Stimulated activated CD8-positive, alpha-beta memory T cell treated with anti-CD3 and anti-CD28 coated beads, Interleukin-15, amount 100 ng/mL, for 48 hours (primary cell): Measurements from ENCODE around the gene HARS2.
"Not testable (repeated sequence)": the region's sequence is repeated elsewhere in the genome, so short reads cannot be mapped to it uniquely, and the experiment has no call there.

Source experiments
- DNase-seq, 2 donors: peaks; one replicate each; pipeline ENCODE4 v3.0.0-alpha.2; 2020; ENCODE audit warnings: low read depth in 2 of 2

The HARS2 gene

DNA sequence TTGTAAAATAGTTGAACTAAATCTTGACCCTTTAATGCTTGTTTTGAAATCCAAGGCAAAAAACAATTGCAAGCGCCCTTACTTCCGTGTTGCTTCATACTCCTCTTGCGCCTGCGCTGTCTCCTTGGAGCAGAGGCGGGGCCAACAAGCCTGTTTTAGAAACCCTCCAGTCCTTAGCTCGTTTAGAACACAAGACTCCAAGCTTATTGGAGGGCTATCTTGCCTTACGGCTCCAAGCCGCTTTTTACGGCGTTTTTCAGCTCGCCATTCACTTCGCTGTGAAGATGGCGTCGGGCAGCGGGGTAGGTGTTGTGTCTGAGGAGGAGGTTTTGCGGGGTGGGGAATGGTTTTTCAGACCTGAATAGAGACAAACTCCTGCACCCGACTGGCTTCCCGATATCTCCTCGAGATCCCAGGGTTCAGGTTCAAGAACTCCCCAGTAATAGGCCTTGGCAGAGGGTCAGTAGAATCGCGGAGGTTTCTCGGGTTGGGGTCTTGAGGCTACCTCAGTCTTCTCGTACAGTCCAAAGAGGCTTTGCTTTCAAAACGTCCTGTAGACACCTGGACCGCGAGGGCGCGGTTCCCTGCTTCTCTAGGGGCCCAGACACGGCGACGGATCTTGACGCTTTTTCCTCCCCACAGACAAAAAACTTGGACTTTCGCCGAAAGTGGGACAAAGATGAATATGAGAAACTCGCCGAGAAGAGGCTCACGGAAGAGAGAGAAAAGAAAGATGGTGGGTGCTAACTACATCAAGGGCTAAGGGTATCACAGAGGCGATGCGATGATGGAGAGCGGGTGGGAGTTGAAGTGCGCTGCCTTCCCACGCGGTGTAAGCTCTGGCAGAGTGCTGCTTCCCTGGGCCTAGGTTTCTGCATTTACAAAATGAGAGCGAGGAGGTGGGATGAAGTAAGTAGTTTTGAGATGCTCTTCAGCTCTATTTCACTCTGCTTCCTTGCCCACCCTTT lies 9.2 kb downstream of the HARS2 start, which contains the start of gene ZMAT2:
TSS of gene ZMAT2 (plus strand) at position 271 of the 968 bp plus-strand sequence. CDS start at position 285, 14 bp downstream.
- peak; percentile 85 to 86 for DNase-seq

DNA sequence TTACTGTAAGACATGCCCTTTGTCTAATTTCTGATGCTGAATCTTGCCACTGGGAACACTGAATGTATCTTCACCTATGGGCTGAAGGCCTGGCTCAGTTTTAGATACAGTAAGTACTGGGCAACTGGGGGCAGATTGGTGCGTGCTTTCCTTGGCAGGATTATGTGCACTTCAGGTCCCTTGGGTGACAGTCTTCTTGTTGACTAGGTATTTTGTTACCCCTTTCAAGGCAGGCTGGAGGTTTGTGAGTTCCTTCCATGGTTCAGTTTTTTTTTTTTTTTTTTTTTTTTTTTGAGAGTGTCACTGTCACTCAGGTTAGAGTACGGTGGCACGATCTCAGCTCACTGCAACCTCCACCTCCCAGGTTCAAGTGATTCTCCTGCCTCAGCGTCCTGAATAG lies 16.6 kb downstream of the HARS2 start:
- no peak for DNase-seq

DNA sequence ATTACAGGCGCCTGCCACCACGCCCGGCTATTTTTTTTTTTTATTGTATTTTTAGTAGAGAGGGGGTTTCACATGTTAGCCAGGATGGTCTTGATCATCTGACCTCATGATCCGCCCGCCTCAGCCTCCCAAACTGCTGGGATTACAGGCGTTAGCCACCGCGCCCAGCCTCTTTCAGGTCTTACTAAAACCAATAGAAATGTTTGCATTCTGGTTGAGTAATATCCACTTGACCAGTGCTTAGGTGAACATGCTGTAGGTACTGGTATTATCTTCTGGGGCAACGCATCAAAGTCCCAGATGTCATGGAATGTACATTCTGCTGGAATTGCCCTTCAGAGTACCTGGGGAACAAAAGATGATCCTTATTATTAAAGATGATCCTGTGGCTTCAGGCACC lies 17.5 kb downstream of the HARS2 start:
- not testable (repeated sequence) for DNase-seq

DNA sequence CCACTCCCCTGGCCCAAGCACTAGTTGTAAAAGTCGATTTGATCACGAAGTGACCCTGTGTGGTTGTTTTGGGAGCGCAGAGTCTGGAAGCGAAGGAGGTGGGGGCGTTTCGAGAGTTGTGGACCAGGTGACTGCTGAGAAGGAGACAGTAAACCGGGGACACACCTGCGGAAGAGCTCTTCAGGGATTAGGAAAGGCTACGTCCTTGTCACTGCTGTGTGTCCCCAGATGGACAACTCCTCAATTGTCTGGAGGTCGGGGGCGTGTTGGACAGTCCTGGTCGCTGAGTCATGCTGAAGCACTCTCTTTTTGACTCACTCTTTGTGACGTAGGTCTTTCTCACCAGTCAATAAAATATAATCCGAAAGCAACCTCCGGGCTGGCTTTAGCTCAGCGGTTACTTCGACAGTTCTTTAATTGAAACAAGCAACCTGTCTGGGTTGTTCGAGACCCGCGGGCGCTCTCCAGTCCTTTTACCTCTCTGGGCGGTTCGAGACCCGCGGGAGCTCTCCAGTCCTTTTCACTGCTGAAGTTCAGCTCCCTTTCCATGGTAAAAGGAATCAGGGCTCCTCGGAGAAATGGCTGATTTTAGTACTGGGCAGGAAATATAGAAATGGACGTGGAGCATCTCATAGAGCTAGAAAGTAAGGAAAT lies 19.8 kb downstream of the HARS2 start:
- peak; percentile 75 to 83 for DNase-seq

DNA sequence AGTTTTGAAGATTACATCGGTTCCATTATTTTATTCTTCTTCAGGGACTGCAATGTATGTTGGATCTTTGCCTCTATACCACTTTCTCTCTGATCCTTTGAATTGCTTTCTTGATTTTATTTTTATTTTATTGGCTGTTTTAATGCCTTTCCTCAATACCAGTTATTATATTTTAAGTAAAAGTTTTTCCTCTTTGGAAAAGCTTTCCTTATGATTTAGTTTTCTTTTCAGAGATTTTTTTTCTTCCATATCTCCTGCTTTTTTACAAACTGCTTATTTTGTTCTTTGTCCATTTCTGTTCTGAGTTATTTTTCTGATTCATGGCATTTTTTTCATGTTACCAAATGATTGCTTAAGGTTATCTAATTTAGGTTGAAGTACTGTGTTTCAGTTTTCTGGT lies 20.5 kb downstream of the HARS2 start:
- no peak for DNase-seq

DNA sequence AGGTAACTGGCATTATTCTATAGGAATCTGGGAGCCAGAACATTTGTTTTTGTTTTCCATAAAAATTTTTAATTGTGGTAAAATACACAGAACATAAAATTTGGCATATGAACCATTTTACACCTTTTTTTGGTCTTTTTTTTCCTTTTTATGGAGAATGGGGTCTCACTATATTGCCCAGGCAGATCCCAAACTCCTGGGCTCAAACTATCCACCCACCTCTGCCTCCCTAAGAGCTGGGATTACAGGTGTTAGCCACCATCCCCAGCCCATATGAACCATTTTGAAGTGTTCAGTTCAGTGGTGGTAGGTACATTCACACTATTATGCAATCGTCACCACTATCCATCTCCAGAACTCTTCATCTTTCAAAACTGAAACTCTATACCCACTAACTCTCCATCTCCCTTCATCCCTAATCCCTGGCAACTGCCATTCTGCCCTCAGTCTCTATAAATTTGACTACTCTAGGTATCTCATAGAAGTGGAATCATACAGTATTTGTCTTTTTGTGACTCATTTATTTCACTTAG lies 22.4 kb downstream of the HARS2 start:
- no peak for DNase-seq

DNA sequence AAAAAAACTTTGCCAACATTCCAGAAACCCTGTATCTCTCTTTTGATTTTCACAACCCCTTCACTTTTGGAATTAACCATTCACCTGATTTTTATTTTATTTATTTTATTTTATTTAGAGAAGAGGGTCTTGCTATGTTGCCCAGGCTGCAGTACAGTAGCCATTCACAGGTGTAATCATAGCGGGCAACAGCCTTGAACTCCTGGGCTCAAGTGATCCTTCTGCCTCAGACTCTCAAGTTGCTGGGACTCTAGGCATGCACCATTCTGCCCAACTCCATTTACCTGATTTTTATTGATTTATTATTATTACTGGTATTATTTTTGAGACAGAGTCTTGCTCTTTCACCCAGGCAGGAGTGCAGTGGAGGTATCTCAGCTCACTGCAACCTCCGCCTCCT lies 25.0 kb downstream of the HARS2 start:
- not testable (repeated sequence) for DNase-seq

DNA sequence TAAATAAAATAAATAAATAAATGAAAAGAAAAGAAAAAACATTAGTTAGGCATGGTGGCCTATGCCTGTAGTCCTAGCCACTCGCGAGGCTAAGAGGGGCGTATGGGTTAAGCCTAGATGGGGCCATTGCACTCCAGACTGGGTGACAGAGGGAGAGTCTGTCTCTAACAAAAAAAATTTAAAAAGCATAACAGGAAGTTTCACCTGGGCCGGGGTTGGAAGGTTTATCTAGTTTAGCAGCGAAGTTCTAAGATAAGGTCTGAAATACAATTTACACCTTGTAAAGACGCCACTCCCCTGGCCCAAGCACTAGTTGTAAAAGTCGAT lies 27.0 kb downstream of the HARS2 start:
- DNase-seq: no peak

DNA sequence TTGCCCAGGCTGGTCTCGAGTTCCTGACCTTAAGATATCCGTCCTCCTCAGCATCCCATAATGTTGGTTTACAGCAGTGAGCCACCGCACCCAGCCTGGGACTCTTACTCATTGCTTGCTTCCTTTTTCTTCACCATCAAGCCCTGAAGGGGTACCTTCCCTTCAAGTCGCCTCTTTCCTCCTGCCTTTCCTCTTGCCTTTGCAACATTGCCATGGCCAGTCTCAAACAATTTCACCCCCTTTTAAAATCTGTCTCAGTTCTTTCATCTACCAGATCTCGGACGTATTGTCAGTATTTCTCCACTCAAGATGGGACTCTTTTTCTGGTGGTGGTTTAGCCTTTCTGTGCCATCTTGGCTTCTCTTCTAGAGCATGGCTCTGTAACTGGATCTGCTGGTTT lies 29.5 kb downstream of the HARS2 start:
- not testable (repeated sequence) for DNase-seq

DNA sequence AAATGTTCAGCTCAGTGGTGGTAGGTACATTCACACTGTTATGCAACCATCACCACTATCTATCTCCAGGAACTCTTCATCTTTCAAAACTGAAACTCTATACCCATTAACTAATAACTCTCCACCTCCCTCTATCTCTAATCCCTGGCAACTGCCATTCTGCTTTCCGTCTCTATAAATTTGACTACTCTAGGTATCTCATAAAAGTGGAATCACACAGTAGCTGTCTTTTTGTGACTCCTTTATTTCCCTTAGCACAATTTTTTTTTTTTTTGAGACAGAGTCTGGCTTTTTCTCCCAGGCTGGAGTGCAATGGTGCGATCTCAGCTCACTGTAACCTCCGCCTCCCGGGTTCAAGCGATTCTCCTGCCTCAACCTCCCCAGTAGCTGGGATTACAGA lies 30.1 kb downstream of the HARS2 start:
- not testable (repeated sequence) for DNase-seq

DNA sequence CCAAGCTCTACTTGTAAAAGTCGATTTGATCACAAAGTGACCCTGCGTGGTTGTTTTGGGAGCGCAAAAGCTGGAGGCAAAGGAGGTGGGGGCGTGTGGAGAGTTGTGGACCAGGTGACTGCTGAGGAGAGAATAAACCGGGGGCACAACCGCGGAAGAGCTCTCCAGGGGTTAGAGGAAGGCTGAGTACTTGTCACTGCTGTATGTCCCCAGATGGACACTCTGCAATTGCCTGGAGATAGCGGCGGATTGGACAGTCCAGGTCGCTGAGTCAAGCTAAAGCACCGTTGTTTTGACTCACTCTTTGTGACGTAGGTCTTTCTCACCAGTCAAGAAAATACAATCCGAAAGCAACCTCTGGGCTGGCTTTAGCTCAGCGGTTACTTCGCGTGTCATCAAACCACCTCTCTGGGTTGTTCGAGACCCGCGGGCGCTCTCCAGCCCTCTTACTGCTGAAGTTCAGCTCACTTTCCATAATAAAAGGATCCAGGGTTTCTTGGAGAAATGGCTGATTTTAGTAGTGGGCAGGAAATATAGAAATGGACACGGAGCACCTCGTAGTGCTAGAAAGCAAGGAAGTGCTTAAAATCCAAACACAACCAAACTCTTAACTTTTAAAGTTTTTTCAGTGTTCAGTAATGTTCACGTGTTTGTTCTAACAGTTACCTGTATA lies 34.7 kb downstream of the HARS2 start:
- peak; percentile 66 to 70 for DNase-seq

DNA sequence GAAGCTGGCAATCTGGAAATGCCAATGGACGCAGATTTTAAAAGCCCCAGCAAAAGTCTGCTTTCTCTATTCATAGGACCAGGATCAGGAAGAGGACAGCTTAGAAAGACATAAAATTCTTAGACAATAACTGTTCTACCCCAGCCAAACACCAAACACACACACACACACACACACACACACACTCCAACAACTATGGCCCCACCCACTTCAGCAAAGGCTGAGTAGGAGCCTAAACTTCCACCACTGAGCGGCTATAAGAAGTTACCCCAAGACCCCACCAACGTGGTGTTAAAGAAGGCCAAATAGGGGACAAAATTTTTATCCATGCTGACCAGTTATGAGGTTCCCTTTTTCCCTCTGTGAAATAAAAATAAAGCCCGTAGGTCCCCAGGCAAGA lies 41.8 kb downstream of the HARS2 start:
- DNase-seq: no peak

DNA sequence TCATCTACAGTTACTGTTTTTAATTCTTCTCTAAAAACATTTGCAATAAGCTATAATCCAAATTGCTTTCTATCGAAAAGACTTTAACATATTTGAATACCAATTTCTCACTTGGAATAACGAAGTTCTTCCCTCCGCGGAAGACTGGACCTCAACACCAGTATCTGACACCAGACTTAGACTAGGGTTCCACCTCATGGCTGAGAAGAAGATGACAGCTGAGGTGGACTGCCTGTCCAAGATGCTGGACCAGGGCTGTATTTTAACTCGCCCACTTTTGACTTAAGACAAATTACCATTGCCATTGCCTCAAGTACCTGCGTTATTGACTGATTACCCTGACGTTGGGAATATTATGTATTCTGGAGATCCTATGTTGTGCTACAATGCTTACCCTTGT lies 43.1 kb downstream of the HARS2 start:
- DNase-seq: no peak

DNA sequence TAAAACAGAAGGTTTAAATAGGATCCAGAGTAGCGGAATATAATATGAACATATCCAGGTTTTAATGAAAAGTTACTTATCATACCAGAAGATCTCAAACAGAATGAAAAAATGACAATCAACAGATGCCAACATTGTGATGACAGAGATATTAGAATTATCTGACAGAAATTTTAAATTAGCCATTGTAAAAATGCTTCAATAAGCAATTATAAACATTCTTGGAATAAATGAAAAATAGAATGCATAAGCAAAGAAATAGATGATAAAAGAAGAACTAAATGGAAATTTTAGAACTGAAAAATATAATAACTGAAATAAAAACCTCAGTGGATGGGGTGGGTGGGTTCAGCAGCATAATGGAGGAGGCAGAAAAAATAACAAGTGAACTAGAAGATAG lies 46.2 kb downstream of the HARS2 start:
- no peak for DNase-seq

DNA sequence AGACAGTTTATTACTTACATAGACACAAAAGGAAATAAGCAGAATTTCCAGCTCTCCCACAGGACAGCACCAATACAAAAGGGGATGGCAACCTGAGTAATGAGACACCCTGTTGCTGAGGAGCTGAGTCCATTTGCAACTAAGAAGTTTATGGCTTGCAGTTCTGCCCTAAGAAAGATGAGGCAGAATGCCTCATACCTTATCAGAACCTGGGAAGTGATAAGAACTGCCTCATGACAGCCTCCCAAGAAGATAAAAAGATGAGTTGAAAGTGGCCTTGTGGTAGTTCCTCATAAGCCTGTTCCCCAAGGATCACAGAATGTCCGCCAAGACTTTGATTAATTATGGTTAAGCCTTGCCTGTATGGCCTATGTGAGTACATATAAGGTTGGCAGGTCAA lies 50.7 kb downstream of the HARS2 start:
- no peak for DNase-seq
